Upper lobe of left lung (tissue), 6 donors: ENCODE results near the gene SEMA3G. TPM values are rescaled to one million over a fixed set of nuclear protein-coding genes. Genes with fewer than 3 reads are reported as not detected.
A peak's percentile ranks its signal among the peaks of the same experiment; 100 is the strongest.

Source experiments
- ATAC-seq, 2 donors: fragments of 200-7000 bp; cut with Tn5 transposase; one replicate each; pipeline ENCODE4 v1.9.1; 2022; ENCODE audit warnings: mild to moderate bottlenecking in 2 of 2, moderate library complexity in 2 of 2; ENCODE audit not compliant: low FRiP score in 2 of 2
- DNase-seq, 2 donors: peaks; one replicate each; pipeline ENCODE4 v3.0.0-alpha.2; 2019 to 2020
- H3K27ac ChIP-seq, 4 donors: fragments of 200-600 bp; sonication (generic); one replicate each; pipeline ENCODE4 v1.5.1; 2016 to 2019
- H3K27me3 ChIP-seq, 4 donors: fragments of 200-600 bp; sonication (generic); one replicate each; pipeline ENCODE4 v1.5.1; 2017 to 2019
- H3K36me3 ChIP-seq, 4 donors: fragments of 200-600 bp; sonication (generic); one replicate each; pipeline ENCODE4 v1.5.1; 2016 to 2019
- H3K4me1 ChIP-seq, 4 donors: fragments of 200-600 bp; sonication (generic); one replicate each; pipeline ENCODE4 v1.5.1; 2018 to 2019
- H3K4me3 ChIP-seq, 4 donors: fragments of 200-600 bp; sonication (generic); one replicate each; pipeline ENCODE4 v1.5.1; 2017 to 2019; ENCODE audit warnings: mild to moderate bottlenecking in 2 of 4, moderate library complexity in 1 of 4
- H3K9me3 ChIP-seq, 4 donors: fragments of 200-600 bp; sonication (generic); one replicate each; pipeline ENCODE4 v1.5.1; 2018 to 2019
- CTCF ChIP-seq, 6 experiments: fragments of 450-650 bp in 4 of 6; fragments of 200-600 bp in 2 of 6; sonication (generic) in 2 of 6; IDR thresholded peaks; one replicate each; pipeline ENCODE4 v1.5.1; 2016 to 2019; ENCODE audit warnings: antibody characterized with exemption in 6 of 6
- EP300 ChIP-seq, 4 donors: sonication (generic); formaldehyde crosslinking; IDR thresholded peaks; one replicate each; pipeline ENCODE4 v1.5.1; 2017; ENCODE audit warnings: antibody characterized with exemption in 4 of 4, control low read depth in 2 of 4
- POLR2A ChIP-seq, 4 donors: fragments of 450-650 bp; IDR thresholded peaks; one replicate each; pipeline ENCODE4 v1.5.1; 2016 to 2017; ENCODE audit warnings: antibody characterized with exemption in 4 of 4, mild to moderate bottlenecking in 2 of 4
- POLR2AphosphoS5 ChIP-seq, 2 donors: sonication (generic); formaldehyde crosslinking; IDR thresholded peaks; one replicate each; pipeline ENCODE4 v1.5.1; 2017; ENCODE audit warnings: antibody characterized with exemption in 2 of 2
- WGBS, 2 donors: methylation state at CpG; one replicate each; pipeline ENCODE4 v1.1.5; 2017 to 2018; 5-methylcytosine and 5-hydroxymethylcytosine counted together
- total RNA-seq, 6 donors: library from RNA; depleted of rRNA in 4 of 6; stranded (reverse); fragments of >200 nt in 4 of 6; gene quantifications; one replicate each; pipeline versions ENCODE4 v1.1.0 to v1.2.1, GENCODE V29; 2016 to 2021
- donor health status: DM: no; HTN: no; CAD: no; lungs with moderate emphysema.
- donor health status: DM: no; HTN: yes; CAD: no; lungs with severe emphysema.

Gene SEMA3G
- total RNA-seq, 6 donors from 2014 or later = 5.1 to 69.0 (median 20.7) TPM

GRCh38 chr3:52440249-52440551, 4.7 kb downstream of the SEMA3G start:
- TF ChIP-seq CTCF (IDR thresholded peaks at IDR 0.05) = no peak
- TF ChIP-seq POLR2A (IDR thresholded peaks at IDR 0.05) = no peak
- TF ChIP-seq POLR2AphosphoS5 (IDR thresholded peaks at IDR 0.05) = no peak
- 86 to 91% methylated on average over 9 to 12 of the region's 12 CpGs for WGBS, 2 donors
- H3K4me1 ChIP-seq = peaks cover 27 to 59% (median 43%) of the 10 kb centered on the region in 4 donors
- H3K27me3 ChIP-seq = no peaks in the 10 kb centered on the region
- H3K9me3 ChIP-seq = no peaks in the 10 kb centered on the region
- ATAC-seq (no peak), DNase-seq (peak in 1 of 2 donors; percentile 69)
- H3K4me3 ChIP-seq = peak overlapping the region in 1 of 4 donors; percentile 5
- H3K36me3 ChIP-seq = peaks cover 0 to 4% (median 0%) of the 10 kb centered on the region in 4 donors
- H3K27ac ChIP-seq = peak overlapping the region in 3 of 4 donors; percentile 31 to 78 (median 75)

GRCh38 chr3:52439426-52440248, 5.3 kb downstream of the SEMA3G start:
- Histone ChIP-seq H3K36me3 (peaks cover 0 to 4% (median 0%) of the 10 kb centered on the region in 4 donors), H3K4me1 (peaks cover 23 to 55% (median 41%) of the 10 kb centered on the region in 4 donors), H3K27ac (peak overlapping the region in 3 of 4 donors; percentile 31 to 78 (median 75)), H3K9me3 (no peaks in the 10 kb centered on the region), H3K4me3 (peak overlapping the region in 1 of 4 donors; percentile 5), H3K27me3 (no peaks in the 10 kb centered on the region)
- WGBS, 2 donors = 82 to 90% methylated on average over 3 to 16 of the region's 16 CpGs
- DNase-seq (no peak), ATAC-seq (no peak)
- TF ChIP-seq POLR2A (IDR thresholded peaks at IDR 0.05) (no peak), CTCF (IDR thresholded peaks at IDR 0.05) (no peak), POLR2AphosphoS5 (IDR thresholded peaks at IDR 0.05) (no peak), EP300 (IDR thresholded peaks at IDR 0.05) (no peak)

- no peak for DNase-seq
These were observed 6.1 kb downstream of the SEMA3G start for GRCh38 chr3:52438579-52439425.

GRCh38 chr3:52438104-52438376, 6.9 kb downstream of the SEMA3G start:
- Histone ChIP-seq H3K27ac (peak overlapping the region in 3 of 4 donors; percentile 33 to 78 (median 75)), H3K27me3 (no peaks in the 10 kb centered on the region), H3K36me3 (peaks cover 0 to 4% (median 0%) of the 10 kb centered on the region in 4 donors), H3K4me3 (no peak overlapping the region), H3K4me1 (peaks cover 38 to 69% (median 53%) of the 10 kb centered on the region in 4 donors), H3K9me3 (no peaks in the 10 kb centered on the region)
- TF ChIP-seq POLR2AphosphoS5 (IDR thresholded peaks at IDR 0.05) (no peak), EP300 (IDR thresholded peaks at IDR 0.05) (no peak), POLR2A (IDR thresholded peaks at IDR 0.05) (no peak), CTCF (IDR thresholded peaks at IDR 0.05) (no peak)
- DNase-seq (no peak), ATAC-seq (no peak)
- WGBS, 2 donors = 72 to 86% methylated on average over 3 to 6 of the region's 6 CpGs

More at GRCh38 chr3:52438579-52439425, 6.1 kb downstream of the SEMA3G start:
- H3K4me1 ChIP-seq = peaks cover 32 to 63% (median 47%) of the 10 kb centered on the region in 4 donors
- 80 to 84% methylated on average over 9 of the region's 9 CpGs for WGBS, 2 donors
- H3K36me3 ChIP-seq = peaks cover 0 to 4% (median 0%) of the 10 kb centered on the region in 4 donors
- no peaks in the 10 kb centered on the region for H3K9me3 ChIP-seq
- ATAC-seq = no peak
- H3K4me3 ChIP-seq = no peak overlapping the region
- peak overlapping the region in 3 of 4 donors; percentile 33 to 78 (median 75) for H3K27ac ChIP-seq
- TF ChIP-seq POLR2AphosphoS5 (IDR thresholded peaks at IDR 0.05) = no peak
- TF ChIP-seq CTCF (IDR thresholded peaks at IDR 0.05) = no peak
- no peak for TF ChIP-seq EP300 (IDR thresholded peaks at IDR 0.05)
- TF ChIP-seq POLR2A (IDR thresholded peaks at IDR 0.05) = no peak
- H3K27me3 ChIP-seq = no peaks in the 10 kb centered on the region
